ENCODE measurements around the gene NMNAT3.

NMNAT3 gene

GRCh38 chr3:139574026-139574947, 103.5 kb downstream of the NMNAT3 start:
- no peak for DNase-seq

- DNase-seq = no peak
These were observed 104.7 kb downstream of the NMNAT3 start for GRCh38 chr3:139572847-139573672.

- no peak for DNase-seq
These were observed 106.1 kb downstream of the NMNAT3 start for GRCh38 chr3:139571711-139572110.

GRCh38 chr3:139564294-139564861, 113.4 kb downstream of the NMNAT3 start:
- DNase-seq = no peak

GRCh38 chr3:139561959-139562676, 115.7 kb downstream of the NMNAT3 start:
- DNase-seq = no peak

- no peak for DNase-seq
These were observed 116.4 kb downstream of the NMNAT3 start for GRCh38 chr3:139561255-139561817.

- DNase-seq = no peak
These were observed 117.4 kb downstream of the NMNAT3 start for GRCh38 chr3:139560411-139560810.

- DNase-seq = no peak
These were observed 118.2 kb downstream of the NMNAT3 start for GRCh38 chr3:139559541-139559940.

GRCh38 chr3:139558351-139559266, 119.2 kb downstream of the NMNAT3 start:
- no peak for DNase-seq

GRCh38 chr3:139557041-139557440, 120.7 kb downstream of the NMNAT3 start:
- no peak for DNase-seq

- no peak for DNase-seq
These were observed 122.5 kb downstream of the NMNAT3 start for GRCh38 chr3:139555249-139555648.

GRCh38 chr3:139554628-139555027, 123.1 kb downstream of the NMNAT3 start:
- DNase-seq = no peak

GRCh38 chr3:139552632-139553365, 125.0 kb downstream of the NMNAT3 start:
- DNase-seq = no peak

GRCh38 chr3:139548801-139549200, 129.0 kb downstream of the NMNAT3 start:
- no peak for DNase-seq

- no peak for DNase-seq
These were observed 130.1 kb downstream of the NMNAT3 start for GRCh38 chr3:139547666-139548065.

GRCh38 chr3:139546772-139547171, 131.0 kb downstream of the NMNAT3 start:
- no peak for DNase-seq

- DNase-seq = no peak
These were observed 136.1 kb downstream of the NMNAT3 start for GRCh38 chr3:139541532-139542288.

- DNase-seq = no peak
These were observed 136.9 kb downstream of the NMNAT3 start for GRCh38 chr3:139540651-139541531.

- no peak for DNase-seq
These were observed 139.0 kb downstream of the NMNAT3 start for GRCh38 chr3:139538733-139539132.

Measured in activated T-cell treated with anti-CD3 and anti-CD28 coated beads, Interleukin-2, amount 50 U/mL, for 1 hour (primary cell).